Suprapubic skin (tissue), 4 donors: ENCODE data around the gene IFT43. TPM values are rescaled to one million over a fixed set of nuclear protein-coding genes. Genes with fewer than 3 reads are reported as not detected.

Source experiments
- DNase-seq, 2 donors: peaks; one replicate each; pipeline ENCODE4 v3.0.0-alpha.2; 2019; ENCODE audit warnings: low spot score in 2 of 2
- H3K27ac ChIP-seq: fragments of 200-600 bp; sonication (generic); one replicate; pipeline ENCODE4 v1.5.1; 2019
- H3K27me3 ChIP-seq: fragments of 200-600 bp; sonication (generic); one replicate; pipeline ENCODE4 v1.5.1; 2019
- H3K36me3 ChIP-seq: fragments of 200-600 bp; sonication (generic); one replicate; pipeline ENCODE4 v1.5.1; 2019
- H3K4me1 ChIP-seq: fragments of 200-600 bp; sonication (generic); one replicate; pipeline ENCODE4 v1.5.1; 2019
- H3K4me3 ChIP-seq: fragments of 200-600 bp; sonication (generic); one replicate; pipeline ENCODE4 v1.5.1; 2019; ENCODE audit warnings: mild to moderate bottlenecking
- H3K9me3 ChIP-seq: fragments of 200-600 bp; sonication (generic); one replicate; pipeline ENCODE4 v1.5.1; 2019
- EP300 ChIP-seq: sonication (generic); formaldehyde crosslinking; IDR thresholded peaks from one replicate; pipeline ENCODE4 v1.6.1; 2017; ENCODE audit warnings: antibody characterized with exemption
- POLR2A ChIP-seq, 2 donors: fragments of 450-650 bp; IDR thresholded peaks; one replicate each; pipeline ENCODE4 v1.6.1; 2017; ENCODE audit warnings: antibody characterized with exemption in 2 of 2, mild to moderate bottlenecking in 2 of 2, moderate library complexity in 2 of 2
- POLR2AphosphoS5 ChIP-seq, 3 donors: sonication (generic); formaldehyde crosslinking; IDR thresholded peaks; one replicate each; pipeline ENCODE4 v1.6.1; 2017; ENCODE audit warnings: antibody characterized with exemption in 3 of 3
- WGBS: methylation state at CpG from one replicate; pipeline ENCODE4 v1.1.5; 2018; 5-methylcytosine and 5-hydroxymethylcytosine counted together
- total RNA-seq, 4 donors: library from RNA; depleted of rRNA; stranded (reverse); fragments of >200 nt; gene quantifications; one replicate each; pipeline ENCODE4 v1.1.0, GENCODE V29; 2016
- TF ChIP-seq, protein P1 (sequence below), 2 donors: fragments of 200-600 bp in 1 of 2; fragments of 450-650 bp in 1 of 2; sonication (generic) in 1 of 2; IDR thresholded peaks; one replicate each; pipeline ENCODE4 v1.5.1; 2016 to 2019; ENCODE audit warnings: antibody characterized with exemption in 2 of 2, mild to moderate bottlenecking in 1 of 2, moderate library complexity in 1 of 2

IFT43 gene
- total RNA-seq, 4 donors from 2014 or later: 20.3 to 27.8 (median 22.0) TPM

- 89% methylated on average over 2 of the region's 2 CpGs for WGBS
- H3K9me3 ChIP-seq: no peaks in the 10 kb centered on the region
- H3K27ac ChIP-seq: no peak overlapping the region
- no peak for TF ChIP-seq POLR2A (IDR thresholded peaks at IDR 0.05)
- TF ChIP-seq, protein P1, sequence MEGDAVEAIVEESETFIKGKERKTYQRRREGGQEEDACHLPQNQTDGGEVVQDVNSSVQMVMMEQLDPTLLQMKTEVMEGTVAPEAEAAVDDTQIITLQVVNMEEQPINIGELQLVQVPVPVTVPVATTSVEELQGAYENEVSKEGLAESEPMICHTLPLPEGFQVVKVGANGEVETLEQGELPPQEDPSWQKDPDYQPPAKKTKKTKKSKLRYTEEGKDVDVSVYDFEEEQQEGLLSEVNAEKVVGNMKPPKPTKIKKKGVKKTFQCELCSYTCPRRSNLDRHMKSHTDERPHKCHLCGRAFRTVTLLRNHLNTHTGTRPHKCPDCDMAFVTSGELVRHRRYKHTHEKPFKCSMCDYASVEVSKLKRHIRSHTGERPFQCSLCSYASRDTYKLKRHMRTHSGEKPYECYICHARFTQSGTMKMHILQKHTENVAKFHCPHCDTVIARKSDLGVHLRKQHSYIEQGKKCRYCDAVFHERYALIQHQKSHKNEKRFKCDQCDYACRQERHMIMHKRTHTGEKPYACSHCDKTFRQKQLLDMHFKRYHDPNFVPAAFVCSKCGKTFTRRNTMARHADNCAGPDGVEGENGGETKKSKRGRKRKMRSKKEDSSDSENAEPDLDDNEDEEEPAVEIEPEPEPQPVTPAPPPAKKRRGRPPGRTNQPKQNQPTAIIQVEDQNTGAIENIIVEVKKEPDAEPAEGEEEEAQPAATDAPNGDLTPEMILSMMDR (IDR thresholded peaks at IDR 0.05): no peak
- no peak for TF ChIP-seq EP300
- no peak for TF ChIP-seq POLR2AphosphoS5 (IDR thresholded peaks at IDR 0.05)
- H3K4me3 ChIP-seq: no peak overlapping the region
- H3K4me1 ChIP-seq: no peaks in the 10 kb centered on the region
- H3K36me3 ChIP-seq: peaks cover 21% of the 10 kb centered on the region
- H3K27me3 ChIP-seq: no peaks in the 10 kb centered on the region
- DNase-seq: no peak
Observed at GRCh38 chr14:76077340-76077739, 91.8 kb downstream of the IFT43 start.

DNA sequence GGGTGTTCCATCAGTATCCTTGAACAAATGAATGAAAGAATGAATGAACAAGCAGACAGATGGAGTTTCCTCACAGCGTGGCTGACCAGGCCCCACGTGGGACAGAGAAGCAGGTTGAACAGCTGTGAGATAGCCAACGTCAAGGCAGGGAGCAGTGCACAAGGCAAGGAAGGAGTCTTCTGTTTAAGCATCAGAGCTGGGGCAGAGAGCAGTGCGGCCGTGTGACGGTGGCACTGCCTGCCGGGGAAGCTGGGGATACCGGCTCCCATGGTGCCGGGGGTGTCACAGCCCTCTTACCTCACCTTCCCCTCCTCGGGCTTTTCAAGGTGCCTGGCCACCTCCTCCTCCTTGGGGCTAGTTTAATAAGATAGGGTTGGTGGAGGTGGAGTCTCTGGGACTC, 92.9 kb downstream of the IFT43 start:
- Histone ChIP-seq H3K36me3 (peaks cover 29% of the 10 kb centered on the region), H3K27me3 (no peaks in the 10 kb centered on the region), H3K4me3 (no peak overlapping the region), H3K9me3 (no peaks in the 10 kb centered on the region), H3K4me1 (no peaks in the 10 kb centered on the region), H3K27ac (no peak overlapping the region)
- DNase-seq: no peak
- 92% methylated on average over 10 of the region's 10 CpGs for WGBS
- no peak for TF ChIP-seq EP300
- TF ChIP-seq, protein P1 (IDR thresholded peaks at IDR 0.05): no peak
- TF ChIP-seq POLR2AphosphoS5 (IDR thresholded peaks at IDR 0.05): no peak
- TF ChIP-seq POLR2A (IDR thresholded peaks at IDR 0.05): no peak

DNA sequence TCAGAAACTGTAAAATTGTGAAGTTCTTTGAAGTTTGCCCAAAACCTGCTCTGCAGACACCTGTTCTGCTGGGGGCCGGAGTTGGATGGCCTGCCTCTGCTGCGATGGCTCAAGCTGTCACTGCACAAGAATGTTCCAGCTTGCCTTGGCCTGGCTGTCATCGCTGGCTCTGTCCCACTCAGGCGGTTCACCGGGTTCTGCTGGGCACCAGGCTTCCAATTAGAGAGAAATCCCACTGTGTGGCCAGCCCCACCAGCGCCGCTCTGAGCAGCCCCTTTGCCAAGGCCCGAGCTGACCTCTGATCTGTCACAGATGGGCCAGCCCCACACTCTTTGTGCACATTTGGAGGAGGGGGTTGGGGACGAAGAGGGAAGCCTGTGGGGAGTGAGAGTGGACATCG, 94.5 kb downstream of the IFT43 start:
- no peak overlapping the region for H3K4me3 ChIP-seq
- H3K27me3 ChIP-seq: no peaks in the 10 kb centered on the region
- no peak overlapping the region for H3K27ac ChIP-seq
- peaks cover 26% of the 10 kb centered on the region for H3K36me3 ChIP-seq
- TF ChIP-seq POLR2AphosphoS5 (IDR thresholded peaks at IDR 0.05) (no peak), POLR2A (IDR thresholded peaks at IDR 0.05) (no peak), EP300 (no peak)
- TF ChIP-seq, protein P1 (IDR thresholded peaks at IDR 0.05): no peak
- H3K9me3 ChIP-seq: no peaks in the 10 kb centered on the region
- no peak for DNase-seq
- 62% methylated on average over 5 of the region's 10 CpGs for WGBS
- H3K4me1 ChIP-seq: no peaks in the 10 kb centered on the region

- H3K27me3 ChIP-seq: no peaks in the 10 kb centered on the region
- no peak for DNase-seq
- peaks cover 25% of the 10 kb centered on the region for H3K36me3 ChIP-seq
- 75% methylated on average over 6 of the region's 6 CpGs for WGBS
- TF ChIP-seq POLR2AphosphoS5 (IDR thresholded peaks at IDR 0.05) (no peak), POLR2A (IDR thresholded peaks at IDR 0.05) (no peak), EP300 (no peak)
- TF ChIP-seq, protein P1 (IDR thresholded peaks at IDR 0.05): no peak
- no peaks in the 10 kb centered on the region for H3K4me1 ChIP-seq
- H3K4me3 ChIP-seq: no peak overlapping the region
- no peak overlapping the region for H3K27ac ChIP-seq
- no peaks in the 10 kb centered on the region for H3K9me3 ChIP-seq
Observed at GRCh38 chr14:76080471-76080870, 94.9 kb downstream of the IFT43 start.

DNA sequence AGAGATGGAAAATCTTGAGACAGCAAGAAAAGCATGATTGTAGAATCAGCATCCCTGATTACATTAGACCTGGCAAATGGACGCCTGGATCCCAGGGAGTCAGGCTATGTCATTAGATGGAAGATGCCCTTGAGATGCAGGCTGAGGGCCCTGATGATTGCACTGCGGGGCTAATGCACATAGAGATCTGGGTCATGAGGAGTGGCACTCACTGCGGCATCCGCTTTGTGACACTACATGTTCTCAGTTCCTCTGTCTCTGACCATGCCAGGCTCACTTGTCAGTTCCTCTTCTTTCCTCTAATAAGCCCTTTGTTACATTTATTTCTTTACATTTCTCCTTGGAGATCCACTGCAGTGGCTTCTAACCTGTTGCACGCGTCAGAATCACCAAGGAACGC, 96.1 kb downstream of the IFT43 start:
- no peaks in the 10 kb centered on the region for H3K9me3 ChIP-seq
- TF ChIP-seq POLR2A (IDR thresholded peaks at IDR 0.05): no peak
- no peak for TF ChIP-seq EP300
- no peak for TF ChIP-seq POLR2AphosphoS5 (IDR thresholded peaks at IDR 0.05)
- TF ChIP-seq, protein P1 (IDR thresholded peaks at IDR 0.05): no peak
- 97% methylated on average over 7 of the region's 7 CpGs for WGBS
- H3K27ac ChIP-seq: no peak overlapping the region
- H3K36me3 ChIP-seq: peaks cover 25% of the 10 kb centered on the region
- H3K27me3 ChIP-seq: no peaks in the 10 kb centered on the region
- H3K4me1 ChIP-seq: no peaks in the 10 kb centered on the region
- DNase-seq: no peak
- H3K4me3 ChIP-seq: no peak overlapping the region
